Measurements from ENCODE around the gene ABI1.

GRCh38 chr10:26743841-26744240, 116.9 kb downstream of the ABI1 start:
- no peak for TF ChIP-seq CTCF (IDR thresholded peaks at IDR 0.05; ENCODE audit: poor library complexity, severe bottlenecking)
- no peak for TF ChIP-seq REST (IDR thresholded peaks at IDR 0.05; ENCODE audit: borderline replicate concordance)
- no peak for TF ChIP-seq EZH2 (IDR thresholded peaks at IDR 0.05; ENCODE audit: borderline replicate concordance, insufficient read depth, low read length, poor library complexity, severe bottlenecking)
